WI38 (cell line): Measurements from ENCODE around the gene STAT1.

Experiments
- H3K4me3 ChIP-seq: 2 replicates; pipeline ENCODE4 v1.5.1; 2011; ENCODE audit warnings: low read depth, mild to moderate bottlenecking, control low read depth, low read length
- TF ChIP-seq, protein P1 (sequence below): IDR thresholded peaks from 2 replicates; pipeline ENCODE4 v1.5.1; 2012; ENCODE audit warnings: low read depth, mild to moderate bottlenecking, control low read depth, low read length

The STAT1 gene

DNA sequence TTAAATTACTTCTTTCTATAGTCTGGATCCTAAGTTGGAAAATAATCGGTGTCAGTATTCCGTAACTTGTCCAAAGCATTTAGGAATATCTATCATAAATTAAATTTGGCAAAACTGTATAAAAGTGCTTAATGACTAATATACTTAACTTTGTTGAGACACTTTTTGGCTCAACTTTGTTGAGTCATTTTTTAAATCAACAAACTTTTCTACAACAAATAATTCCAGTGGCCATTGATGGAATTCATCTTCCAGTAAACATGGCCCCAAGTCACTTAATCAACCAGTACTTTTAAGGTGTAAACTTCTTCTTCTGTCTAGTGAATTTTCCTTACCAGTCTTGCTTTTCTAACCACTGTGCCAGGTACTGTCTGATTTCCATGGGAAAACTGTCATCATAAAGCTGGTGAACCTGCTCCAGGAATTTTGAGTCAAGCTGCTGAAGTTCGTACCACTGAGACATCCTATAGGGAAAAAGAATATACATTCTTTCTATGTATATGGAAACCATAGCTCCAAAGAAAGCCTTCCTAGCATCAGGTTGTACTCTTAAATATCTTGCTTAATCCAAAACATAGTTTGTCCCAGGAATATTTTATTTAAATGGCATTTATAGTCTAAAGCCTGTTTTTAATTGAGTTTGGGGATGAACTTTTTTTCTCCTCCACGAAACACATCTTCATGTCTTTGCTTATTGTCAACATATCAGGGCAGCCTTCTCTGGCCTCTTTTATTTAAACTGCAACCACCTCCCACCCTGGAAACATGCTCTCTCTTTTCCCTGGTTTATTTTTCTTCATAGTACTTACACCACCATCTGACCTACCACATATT is 4.2 kb downstream of the STAT1 start:
- no peak overlapping the region for H3K4me3 ChIP-seq
- TF ChIP-seq, protein P1, sequence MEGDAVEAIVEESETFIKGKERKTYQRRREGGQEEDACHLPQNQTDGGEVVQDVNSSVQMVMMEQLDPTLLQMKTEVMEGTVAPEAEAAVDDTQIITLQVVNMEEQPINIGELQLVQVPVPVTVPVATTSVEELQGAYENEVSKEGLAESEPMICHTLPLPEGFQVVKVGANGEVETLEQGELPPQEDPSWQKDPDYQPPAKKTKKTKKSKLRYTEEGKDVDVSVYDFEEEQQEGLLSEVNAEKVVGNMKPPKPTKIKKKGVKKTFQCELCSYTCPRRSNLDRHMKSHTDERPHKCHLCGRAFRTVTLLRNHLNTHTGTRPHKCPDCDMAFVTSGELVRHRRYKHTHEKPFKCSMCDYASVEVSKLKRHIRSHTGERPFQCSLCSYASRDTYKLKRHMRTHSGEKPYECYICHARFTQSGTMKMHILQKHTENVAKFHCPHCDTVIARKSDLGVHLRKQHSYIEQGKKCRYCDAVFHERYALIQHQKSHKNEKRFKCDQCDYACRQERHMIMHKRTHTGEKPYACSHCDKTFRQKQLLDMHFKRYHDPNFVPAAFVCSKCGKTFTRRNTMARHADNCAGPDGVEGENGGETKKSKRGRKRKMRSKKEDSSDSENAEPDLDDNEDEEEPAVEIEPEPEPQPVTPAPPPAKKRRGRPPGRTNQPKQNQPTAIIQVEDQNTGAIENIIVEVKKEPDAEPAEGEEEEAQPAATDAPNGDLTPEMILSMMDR = no peak

DNA sequence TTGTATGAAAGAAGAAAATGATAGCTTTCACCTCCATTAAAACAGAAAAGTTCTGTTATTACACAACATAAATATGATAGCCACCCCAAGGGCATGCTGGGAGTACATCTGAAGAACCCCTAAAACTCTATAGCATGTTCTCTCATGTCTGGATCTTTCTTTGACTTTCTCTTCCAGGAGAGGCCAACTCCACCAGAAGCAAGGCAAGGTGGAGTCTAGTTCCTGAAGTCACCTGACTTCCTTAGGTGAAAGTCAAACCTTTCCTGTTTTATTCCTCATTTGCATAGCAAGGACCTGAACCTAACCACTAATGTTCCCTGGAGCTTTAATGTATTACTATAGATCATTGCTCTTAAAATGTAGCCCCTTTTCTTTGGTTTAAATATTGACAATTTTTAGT is 5.7 kb downstream of the STAT1 start:
- TF ChIP-seq, protein P1 = no peak

DNA sequence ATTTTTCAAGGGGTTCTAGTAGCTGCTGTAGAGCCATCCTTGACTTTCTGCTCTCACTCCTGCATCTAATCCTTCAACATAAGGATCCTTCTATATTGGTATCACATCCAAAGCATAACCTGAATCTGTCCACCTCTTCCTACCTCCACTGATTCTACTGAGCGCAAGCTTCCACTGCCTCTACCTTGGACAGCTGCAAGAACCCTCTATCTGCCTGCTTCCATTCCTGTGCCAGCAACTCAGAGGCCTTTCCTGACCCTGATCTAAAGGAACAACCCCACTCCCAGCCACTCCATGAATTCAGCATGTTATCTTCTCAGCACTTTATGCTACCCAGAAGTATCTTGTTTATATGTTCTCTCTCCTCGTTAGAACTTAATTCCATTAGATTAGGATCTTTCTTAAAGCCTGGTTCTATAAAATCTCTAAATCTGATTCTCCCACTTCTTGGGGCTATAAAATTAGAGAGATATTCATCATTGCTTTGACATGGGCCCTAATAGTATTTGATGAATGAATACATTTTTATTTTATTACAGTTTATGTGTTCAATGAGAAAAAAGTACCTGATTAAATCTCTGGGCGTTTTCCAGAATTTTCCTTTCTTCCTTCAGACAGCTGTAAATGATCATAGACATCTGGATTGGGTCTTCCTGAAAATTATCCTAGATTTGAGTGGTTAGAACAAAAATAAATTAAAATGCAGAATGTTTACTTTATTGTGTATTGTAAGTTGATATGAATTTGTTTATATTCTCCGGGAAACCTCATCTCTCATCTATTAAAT is 6.8 kb downstream of the STAT1 start:
- TF ChIP-seq, protein P1 = no peak
- no peak overlapping the region for H3K4me3 ChIP-seq

More for the DNA sequence above, 5.7 kb downstream of the STAT1 start:
- H3K4me3 ChIP-seq = no peak overlapping the region

DNA sequence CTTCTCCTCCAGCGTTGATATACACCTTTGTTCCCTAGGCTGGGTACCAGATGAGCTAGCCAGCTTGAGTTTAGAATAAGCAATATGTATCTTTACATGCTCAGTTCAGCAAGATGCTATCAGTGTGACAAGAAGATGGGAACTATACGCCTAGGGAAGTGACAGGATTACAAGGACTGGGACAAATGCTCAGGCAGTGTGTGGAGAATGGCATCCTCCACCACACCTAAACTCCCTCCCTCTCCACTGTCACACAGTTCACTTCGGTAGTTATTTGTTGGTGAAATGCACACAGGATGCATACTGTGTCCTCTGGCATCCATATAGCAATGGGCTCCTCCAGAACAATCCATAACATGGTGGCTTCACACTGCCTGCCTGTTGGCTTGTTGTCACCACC is 7.7 kb downstream of the STAT1 start:
- TF ChIP-seq, protein P1 = no peak
- H3K4me3 ChIP-seq = no peak overlapping the region

DNA sequence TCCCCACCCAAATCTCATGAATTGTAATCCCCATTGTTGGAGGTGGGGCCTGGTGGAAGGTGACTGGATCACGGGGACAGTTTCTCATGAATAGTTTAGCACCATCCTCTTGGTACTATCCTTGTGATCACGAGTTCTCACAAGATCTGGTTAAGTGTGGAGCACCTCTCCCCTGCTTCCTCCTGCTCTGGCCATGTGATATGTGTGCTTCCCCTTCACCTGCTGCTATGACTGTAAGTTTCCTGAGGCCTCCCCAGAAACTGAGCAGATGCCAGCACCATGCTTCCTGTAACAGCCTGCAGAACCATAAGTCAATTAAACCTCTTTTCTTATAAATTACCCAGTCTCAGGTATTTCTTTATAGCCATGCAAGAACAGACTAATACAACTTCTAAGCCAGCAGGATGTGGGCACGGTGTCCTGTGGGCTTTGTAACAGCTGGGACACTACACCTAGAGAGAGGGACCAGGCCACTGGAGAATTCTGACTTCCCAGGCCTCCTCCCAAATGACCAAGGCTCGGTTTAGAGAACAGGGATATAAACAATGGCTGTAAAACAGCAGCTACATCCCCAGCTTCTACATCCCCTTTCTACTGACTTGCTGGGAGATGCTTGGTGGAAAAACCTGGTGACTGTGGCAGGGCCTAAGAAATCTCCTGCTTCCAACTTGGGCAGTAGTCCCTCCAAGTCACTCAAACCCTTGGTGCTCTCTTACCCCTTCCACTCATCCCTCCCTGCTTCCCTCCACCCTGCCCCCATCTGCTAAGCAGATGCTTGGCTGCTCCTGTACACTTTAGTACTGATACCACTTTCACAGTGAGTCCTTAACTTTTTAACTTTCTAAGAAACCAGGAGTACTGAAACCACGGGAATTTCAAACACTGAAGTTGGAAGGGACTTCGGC is 10.3 kb downstream of the STAT1 start:
- TF ChIP-seq, protein P1 = no peak
- no peak overlapping the region for H3K4me3 ChIP-seq

DNA sequence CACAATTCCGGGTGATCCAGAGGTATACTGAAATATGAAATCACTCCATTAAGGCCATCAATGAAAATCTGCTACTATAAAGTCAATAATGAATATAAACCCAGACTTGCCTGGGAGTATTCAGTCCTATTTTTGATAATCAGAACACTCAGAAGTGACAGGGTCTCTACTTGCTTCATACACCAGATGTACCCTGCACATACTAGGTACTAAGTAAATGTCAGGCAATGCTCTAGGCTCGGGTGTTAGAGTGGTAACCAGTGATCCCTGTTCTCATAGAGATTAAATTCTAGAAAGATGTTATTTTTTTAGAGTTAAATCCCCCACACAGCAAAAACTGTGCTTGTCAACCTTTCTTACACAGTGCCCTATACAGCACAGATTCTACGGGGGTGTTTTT is 12.3 kb downstream of the STAT1 start:
- H3K4me3 ChIP-seq = no peak overlapping the region
- TF ChIP-seq, protein P1 = no peak
